NCI-H82 (cell line): ENCODE data around the gene WNK1.

Experiments
- DNase-seq: peaks from one replicate; lab custom pipeline; 2025; lab: John Stamatoyannopoulos, UW

WNK1 gene

DNA sequence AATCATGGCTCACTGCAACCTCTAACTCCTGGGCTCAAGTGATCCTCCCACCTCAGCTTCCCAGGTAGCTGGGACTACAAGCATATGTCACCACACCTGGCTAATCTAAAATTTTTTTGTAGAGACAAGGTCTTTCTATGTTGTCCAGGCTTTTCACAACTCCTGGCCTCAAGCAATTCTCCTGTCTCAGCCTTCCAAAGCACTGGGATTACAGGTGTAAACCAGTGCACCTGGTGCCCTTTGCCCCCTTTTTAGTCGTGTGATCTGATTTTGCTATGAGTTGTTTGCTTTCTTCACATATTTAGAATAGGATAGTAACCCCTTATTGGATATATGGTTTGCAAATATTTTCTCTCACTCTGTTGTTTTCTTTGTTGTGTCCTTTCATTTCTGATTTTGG is 198.8 kb downstream of the WNK1 start:
- no peak for DNase-seq

- DNase-seq = no peak
Measured at GRCh38 chr12:953776-954175, 201.4 kb downstream of the WNK1 start.

DNA sequence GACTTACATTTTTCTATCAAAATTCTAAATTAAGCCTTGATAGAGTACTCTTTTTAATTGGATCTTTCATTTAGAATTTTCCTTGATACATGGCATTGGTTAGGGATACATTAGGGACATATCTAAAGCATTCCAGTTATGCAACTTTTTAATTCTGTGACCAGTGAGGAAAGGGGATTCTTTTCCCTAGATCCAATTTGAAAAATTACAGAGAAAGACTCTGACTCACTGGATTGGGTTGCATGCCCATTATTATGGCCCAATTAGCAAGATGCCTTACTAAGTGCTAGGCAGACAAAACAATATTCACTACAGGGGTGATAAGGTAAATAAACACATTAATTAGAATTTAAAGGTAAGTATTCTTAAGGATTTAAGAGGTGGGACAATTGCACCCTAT is 202.4 kb downstream of the WNK1 start:
- no peak for DNase-seq

DNA sequence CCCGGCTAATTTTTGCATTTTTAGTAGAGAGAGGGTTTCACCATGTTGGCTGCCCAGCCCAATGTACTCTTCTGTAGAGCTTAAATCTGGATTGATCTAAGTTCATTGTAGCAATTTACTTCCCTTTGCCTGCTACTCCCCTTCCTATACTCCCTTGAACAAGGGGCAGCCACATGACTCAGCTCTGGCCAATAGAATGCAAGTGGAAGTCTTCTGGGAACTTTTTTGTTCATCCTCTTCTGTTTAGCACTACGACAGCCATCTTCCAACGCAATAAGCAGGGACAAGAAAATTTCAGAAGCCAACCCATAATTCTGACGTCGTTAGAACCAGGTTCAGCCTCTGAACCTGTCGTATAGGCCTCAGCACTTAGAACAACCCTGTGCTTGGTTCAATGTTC is 203.6 kb downstream of the WNK1 start:
- DNase-seq = no peak

DNA sequence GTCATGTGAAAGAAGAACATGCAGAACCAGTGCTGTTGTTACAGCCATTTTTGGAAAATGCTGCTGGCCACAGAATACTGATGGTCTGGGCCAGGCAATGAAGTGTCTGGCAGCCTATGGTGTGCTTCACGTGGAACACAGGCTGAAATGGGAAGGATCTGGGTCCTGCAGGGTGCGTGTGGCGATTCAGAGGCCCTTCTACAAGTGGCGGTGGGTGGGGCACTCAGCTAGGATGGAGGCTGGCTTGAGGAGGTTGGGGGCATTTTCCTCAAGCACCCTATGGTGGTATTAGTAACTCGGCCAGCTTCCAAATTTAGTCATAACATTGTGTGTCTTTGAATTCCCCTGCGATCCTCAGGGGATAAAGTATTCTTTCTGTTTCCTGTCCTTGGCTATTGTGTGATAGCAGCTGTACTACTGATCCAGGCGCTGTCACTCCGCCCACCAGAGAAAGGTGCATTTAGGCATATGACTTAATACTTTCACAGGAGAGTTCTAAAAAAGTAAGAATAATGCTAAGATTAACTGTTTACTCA is 206.3 kb downstream of the WNK1 start:
- DNase-seq = no peak
